HG02798 (cell line): ENCODE results near the gene RAD51B.

Experiments used
- ATAC-seq: cut with Tn5 transposase; IDR thresholded peaks from one replicate; pipeline ENCODE4 v1.9.1; 2021; ENCODE audit warnings: mild to moderate bottlenecking; ENCODE audit not compliant: unreplicated experiment, poor library complexity

Gene RAD51B

GRCh38 chr14:68561531-68562007, 742.0 kb downstream of the RAD51B start:
- no peak for ATAC-seq

GRCh38 chr14:68562911-68563250, 743.3 kb downstream of the RAD51B start:
- no peak for ATAC-seq

- ATAC-seq: no peak
These were observed 743.9 kb downstream of the RAD51B start for GRCh38 chr14:68563251-68564131.

GRCh38 chr14:68564191-68564825, 744.7 kb downstream of the RAD51B start:
- no peak for ATAC-seq

GRCh38 chr14:68564826-68565759, 745.5 kb downstream of the RAD51B start:
- ATAC-seq: no peak

- ATAC-seq: no peak
These were observed 746.5 kb downstream of the RAD51B start for GRCh38 chr14:68566075-68566474.

GRCh38 chr14:68568907-68569897, 749.6 kb downstream of the RAD51B start:
- no peak for ATAC-seq

GRCh38 chr14:68569970-68570409, 750.4 kb downstream of the RAD51B start:
- ATAC-seq: no peak

GRCh38 chr14:68571114-68571591, 751.6 kb downstream of the RAD51B start:
- ATAC-seq: no peak

GRCh38 chr14:68571928-68572525, 752.4 kb downstream of the RAD51B start:
- no peak for ATAC-seq

- ATAC-seq: no peak
These were observed 753.5 kb downstream of the RAD51B start for GRCh38 chr14:68573126-68573525.

GRCh38 chr14:68573722-68574121, 754.1 kb downstream of the RAD51B start:
- no peak for ATAC-seq

GRCh38 chr14:68574461-68574860, 754.9 kb downstream of the RAD51B start:
- no peak for ATAC-seq

- no peak for ATAC-seq
These were observed 755.3 kb downstream of the RAD51B start for GRCh38 chr14:68574906-68575305.

- no peak for ATAC-seq
These were observed 755.8 kb downstream of the RAD51B start for GRCh38 chr14:68575426-68575825.

- no peak for ATAC-seq
These were observed 756.5 kb downstream of the RAD51B start for GRCh38 chr14:68576031-68576430.

- ATAC-seq: no peak
These were observed 757.1 kb downstream of the RAD51B start for GRCh38 chr14:68576496-68577244.
